ENCODE results near the gene ALPL.

DNA sequence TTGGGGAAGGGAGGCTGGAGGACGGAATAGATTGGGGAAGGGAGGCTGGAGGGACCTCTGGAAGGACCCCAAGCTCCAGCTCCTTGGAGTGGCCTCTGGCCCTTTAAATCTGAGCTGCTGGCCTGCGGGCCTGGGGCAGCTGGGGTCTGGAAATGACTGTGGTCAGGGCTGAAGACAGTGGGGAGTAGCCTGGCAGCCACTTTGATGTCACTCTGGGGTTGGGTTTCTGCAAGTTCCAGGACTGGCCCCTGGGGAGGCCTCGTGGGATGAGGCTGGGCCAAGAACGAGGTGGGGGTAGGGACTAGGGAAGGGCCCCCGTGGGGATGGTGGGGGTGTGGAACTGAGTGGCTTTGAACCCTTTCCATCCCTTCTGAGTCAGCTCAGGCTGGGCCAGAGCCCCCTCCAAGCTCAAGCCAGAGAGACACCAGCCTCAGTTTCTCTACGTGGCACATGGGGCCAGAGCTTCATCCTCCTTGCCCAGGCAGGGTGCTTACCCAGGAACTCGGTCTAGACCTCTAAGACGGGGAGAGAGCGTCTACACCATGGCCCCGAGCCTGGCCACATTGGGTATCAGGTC, 59.7 kb downstream of the ALPL start:
- TF ChIP-seq TAF1 (IDR thresholded peaks at IDR 0.05; ENCODE audit: low read depth) (no peak), REST (IDR thresholded peaks at IDR 0.05; ENCODE audit: borderline replicate concordance) (no peak), CTCF (IDR thresholded peaks at IDR 0.05; ENCODE audit: poor library complexity, severe bottlenecking) (no peak), EZH2 (IDR thresholded peaks at IDR 0.05; ENCODE audit: borderline replicate concordance, insufficient read depth, low read length, poor library complexity, severe bottlenecking) (no peak), POLR2AphosphoS5 (IDR thresholded peaks at IDR 0.05) (no peak), EP300 (conservative IDR thresholded peaks at IDR 0.05; ENCODE audit: poor library complexity, severe bottlenecking) (no peak), SMC3 (conservative IDR thresholded peaks at IDR 0.05; ENCODE audit: poor library complexity) (no peak), MXI1 (conservative IDR thresholded peaks at IDR 0.05; ENCODE audit: poor library complexity, severe bottlenecking) (no peak)

Data from neural cell (in vitro differentiated cells).